Measurements from ENCODE around the gene ZNF679.
"Not testable (repeated sequence)": the region's sequence is repeated elsewhere in the genome, so short reads cannot be mapped to it uniquely, and the experiment has no call there.

Gene ZNF679

GRCh38 chr7:64228174-64228573 is at the start of gene ZNF679:
TSS of gene ZNF679 (plus strand) at chr7:64228474. CDS start at chr7:64249118, 20,644 bp downstream.
- DNase-seq (ENCODE audit: low read depth): not testable (repeated sequence)

GRCh38 chr7:64180989-64181388 is 47.3 kb upstream of the ZNF679 start:
- DNase-seq (ENCODE audit: low read depth): no peak

- DNase-seq (ENCODE audit: low read depth): no peak
These were observed 46.7 kb upstream of the ZNF679 start for GRCh38 chr7:64181586-64181985.

- DNase-seq (ENCODE audit: low read depth): no peak
These were observed 46.1 kb upstream of the ZNF679 start for GRCh38 chr7:64182036-64182790.

GRCh38 chr7:64183126-64183742 is 45.0 kb upstream of the ZNF679 start:
- no peak for DNase-seq (ENCODE audit: low read depth)

- DNase-seq (ENCODE audit: low read depth): no peak
These were observed 44.4 kb upstream of the ZNF679 start for GRCh38 chr7:64183827-64184372.

GRCh38 chr7:64184376-64184775 is 43.9 kb upstream of the ZNF679 start:
- DNase-seq (ENCODE audit: low read depth): no peak

- no peak for DNase-seq (ENCODE audit: low read depth)
These were observed 40.9 kb upstream of the ZNF679 start for GRCh38 chr7:64187408-64187807.

GRCh38 chr7:64192148-64192704 is 36.0 kb upstream of the ZNF679 start:
- DNase-seq (ENCODE audit: low read depth): no peak

- no peak for DNase-seq (ENCODE audit: low read depth)
These were observed 35.5 kb upstream of the ZNF679 start for GRCh38 chr7:64192775-64193174.

GRCh38 chr7:64206903-64207302 is 21.4 kb upstream of the ZNF679 start, which contains the start of gene ZNF735:
TSS of gene ZNF735 (plus strand) at chr7:64207203. CDS start at chr7:64207203, 0 bp downstream.
- no peak for DNase-seq (ENCODE audit: low read depth)

- DNase-seq (ENCODE audit: low read depth): not testable (repeated sequence)
These were observed 8.5 kb upstream of the ZNF679 start for GRCh38 chr7:64219710-64220298.

- no peak for DNase-seq (ENCODE audit: low read depth)
These were observed 4.9 kb upstream of the ZNF679 start for GRCh38 chr7:64223366-64223765.

- no peak for DNase-seq (ENCODE audit: low read depth)
These were observed 38.2 kb downstream of the ZNF679 start for GRCh38 chr7:64266341-64266919.

GRCh38 chr7:64277630-64278029 is 49.4 kb downstream of the ZNF679 start:
- no peak for DNase-seq (ENCODE audit: low read depth)

- DNase-seq (ENCODE audit: low read depth): no peak
These were observed 66.6 kb downstream of the ZNF679 start for GRCh38 chr7:64294701-64295420.

- not testable (repeated sequence) for DNase-seq (ENCODE audit: low read depth)
These were observed 69.1 kb downstream of the ZNF679 start for GRCh38 chr7:64297418-64297817.

- no peak for DNase-seq (ENCODE audit: low read depth)
These were observed 72.5 kb downstream of the ZNF679 start for GRCh38 chr7:64300641-64301405.

GRCh38 chr7:64307254-64308015 is 79.2 kb downstream of the ZNF679 start:
- peak; percentile 79 for DNase-seq (ENCODE audit: low read depth)

GRCh38 chr7:64308016-64308270 is 79.7 kb downstream of the ZNF679 start:
- DNase-seq (ENCODE audit: low read depth): no peak
